Lung (tissue), 12 donors: ENCODE data around the gene NKAIN2. TPM values are rescaled to one million over a fixed set of nuclear protein-coding genes. Genes with fewer than 3 reads are reported as not detected.

Source experiments
- ATAC-seq: fragments of 200-7000 bp; cut with Tn5 transposase; one replicate; pipeline ENCODE4 v1.9.1; 2020; ENCODE audit warnings: moderate number of reproducible peaks; ENCODE audit not compliant: insufficient read depth, low FRiP score
- DNase-seq, 3 donors: peaks; one replicate each; pipeline ENCODE4 v3.0.0-alpha.2; 2013 to 2017
- H3K27ac ChIP-seq, 2 donors: one replicate each; pipeline ENCODE4 v1.5.1; 2013; ENCODE audit warnings: mild to moderate bottlenecking in 2 of 2, moderate library complexity in 2 of 2, control low read depth in 1 of 2, inconsistent platforms in 1 of 2, low read depth in 1 of 2, low read length in 1 of 2
- H3K27me3 ChIP-seq, 3 donors: one replicate each; pipeline ENCODE4 v1.5.1; 2013; ENCODE audit warnings: low read length in 2 of 3; ENCODE audit not compliant: control insufficient read depth in 3 of 3, insufficient read depth in 3 of 3
- H3K36me3 ChIP-seq, 4 donors: one replicate each; pipeline ENCODE4 v1.5.1; 2013; ENCODE audit warnings: low read length in 4 of 4, mild to moderate bottlenecking in 1 of 4, moderate library complexity in 1 of 4; ENCODE audit not compliant: control insufficient read depth in 4 of 4, insufficient read depth in 4 of 4
- H3K4me1 ChIP-seq, 5 donors: one replicate each; pipeline ENCODE4 v1.5.1; 2013; ENCODE audit warnings: low read length in 5 of 5, mild to moderate bottlenecking in 2 of 5, moderate library complexity in 1 of 5; ENCODE audit not compliant: control insufficient read depth in 5 of 5, insufficient read depth in 5 of 5
- H3K4me3 ChIP-seq: one replicate; pipeline ENCODE4 v1.5.1; 2013; ENCODE audit warnings: mild to moderate bottlenecking, control low read depth, moderate library complexity
- H3K9ac ChIP-seq, 2 donors: one replicate each; pipeline ENCODE4 v1.5.1; 2013; ENCODE audit warnings: low read length in 2 of 2, control low read depth in 1 of 2; ENCODE audit not compliant: insufficient read depth in 1 of 2
- H3K9me3 ChIP-seq, 4 donors: one replicate each; pipeline ENCODE4 v1.5.1; 2013; ENCODE audit warnings: low read length in 3 of 4, mild to moderate bottlenecking in 1 of 4, moderate library complexity in 1 of 4; ENCODE audit not compliant: control insufficient read depth in 4 of 4, insufficient read depth in 3 of 4
- WGBS, 2 donors: extraction: QIAGEN DNeasy Blood & Tissue Kit; methylation state at CpG; one replicate each; pipeline ENCODE4 v1.1.7; 2013; 5-methylcytosine and 5-hydroxymethylcytosine counted together
- polyA plus RNA-seq, 2 donors: library from polyadenylated mRNA; stranded (reverse); fragments of 200-250 nt; gene quantifications; one replicate each; pipeline ENCODE4 v1.2.1, GENCODE V29; 2013
- total RNA-seq, 2 donors: library from RNA; depleted of rRNA in 1 of 2; stranded (reverse); fragments of >200 nt in 1 of 2; gene quantifications; one replicate each; pipeline ENCODE4 v1.2.1, GENCODE V29; 2014 to 2021
- TF ChIP-seq, protein P1 (sequence below): IDR thresholded peaks from 2 replicates; pipeline ENCODE4 v1.5.1; 2012; ENCODE audit warnings: mild to moderate bottlenecking; ENCODE audit errors: control extremely low read depth, extremely low read depth
- donor health status: control.
- donor health status: control.
- donor health status: Bipolar disorder and iron deficiency.
- donor health status: healthy.
- donor health status: DM: yes; HTN: yes; CAD: no.

The NKAIN2 gene
- total and polyA plus RNA-seq, 4 donors = 0.01 to 4.4 TPM; not detected in 2

DNA sequence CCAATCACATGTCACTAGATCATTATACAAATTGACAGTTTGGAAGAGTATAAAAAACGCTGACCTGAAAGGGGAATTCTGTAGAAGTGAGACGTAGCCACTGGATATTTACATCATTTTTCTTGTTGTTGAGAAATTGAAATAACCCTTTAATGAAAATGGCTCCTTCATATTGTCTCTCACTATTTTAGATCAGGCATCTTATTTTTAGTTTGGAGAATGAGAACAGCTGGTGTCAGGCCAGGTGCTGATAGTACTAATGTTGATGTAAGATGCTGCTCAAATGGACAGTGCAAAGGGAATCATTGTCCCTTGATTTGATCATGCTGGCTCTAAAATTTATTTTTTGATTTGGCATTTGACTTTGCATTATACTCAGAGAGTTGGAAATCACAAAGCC is 17.4 kb downstream of the NKAIN2 start:
- no peak for ATAC-seq

DNA sequence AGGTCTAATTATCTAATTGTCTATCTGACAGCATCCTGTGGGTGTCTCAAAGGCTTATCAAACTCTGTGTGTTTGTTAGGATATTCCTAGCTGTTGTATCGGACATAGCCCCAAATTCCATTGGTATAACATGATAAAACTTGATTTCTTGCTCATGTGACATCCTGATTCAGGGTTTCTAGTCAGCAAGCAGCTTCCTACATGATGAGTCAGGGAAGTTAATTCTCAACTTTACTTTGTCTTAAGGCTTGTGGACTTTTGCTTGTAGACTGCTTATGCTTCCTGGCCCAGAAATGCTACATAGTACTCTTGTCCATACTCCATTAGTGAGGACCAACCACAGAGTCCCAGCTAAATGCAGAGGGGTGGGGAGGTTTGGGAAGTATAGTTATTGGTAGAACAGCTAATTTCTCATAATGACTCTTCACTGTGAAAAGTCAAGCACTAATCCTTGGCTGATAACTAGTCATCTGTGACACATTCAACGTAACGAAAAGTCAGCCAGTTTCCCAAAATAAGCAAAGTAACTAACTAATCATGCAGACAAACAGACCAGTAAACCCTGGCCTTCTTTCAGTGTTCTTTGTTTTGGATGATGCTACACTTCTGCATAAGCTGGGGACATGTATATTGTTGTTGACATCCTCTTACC is 25.8 kb downstream of the NKAIN2 start:
- no peaks in the 10 kb centered on the region for H3K36me3 ChIP-seq
- 63 to 64% methylated on average over 3 of the region's 3 CpGs for WGBS, 2 donors
- H3K9me3 ChIP-seq = peaks cover 0 to 2% (median 0%) of the 10 kb centered on the region in 4 donors
- H3K4me3 ChIP-seq = no peak overlapping the region
- H3K27ac ChIP-seq = no peak overlapping the region
- H3K9ac ChIP-seq = no peak overlapping the region
- peak in 1 of 3 donors; percentile 22 for DNase-seq
- H3K4me1 ChIP-seq = peaks cover 0 to 16% (median 0%) of the 10 kb centered on the region in 5 donors
- ATAC-seq = no peak
- TF ChIP-seq, protein P1, sequence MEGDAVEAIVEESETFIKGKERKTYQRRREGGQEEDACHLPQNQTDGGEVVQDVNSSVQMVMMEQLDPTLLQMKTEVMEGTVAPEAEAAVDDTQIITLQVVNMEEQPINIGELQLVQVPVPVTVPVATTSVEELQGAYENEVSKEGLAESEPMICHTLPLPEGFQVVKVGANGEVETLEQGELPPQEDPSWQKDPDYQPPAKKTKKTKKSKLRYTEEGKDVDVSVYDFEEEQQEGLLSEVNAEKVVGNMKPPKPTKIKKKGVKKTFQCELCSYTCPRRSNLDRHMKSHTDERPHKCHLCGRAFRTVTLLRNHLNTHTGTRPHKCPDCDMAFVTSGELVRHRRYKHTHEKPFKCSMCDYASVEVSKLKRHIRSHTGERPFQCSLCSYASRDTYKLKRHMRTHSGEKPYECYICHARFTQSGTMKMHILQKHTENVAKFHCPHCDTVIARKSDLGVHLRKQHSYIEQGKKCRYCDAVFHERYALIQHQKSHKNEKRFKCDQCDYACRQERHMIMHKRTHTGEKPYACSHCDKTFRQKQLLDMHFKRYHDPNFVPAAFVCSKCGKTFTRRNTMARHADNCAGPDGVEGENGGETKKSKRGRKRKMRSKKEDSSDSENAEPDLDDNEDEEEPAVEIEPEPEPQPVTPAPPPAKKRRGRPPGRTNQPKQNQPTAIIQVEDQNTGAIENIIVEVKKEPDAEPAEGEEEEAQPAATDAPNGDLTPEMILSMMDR = no peak
- H3K27me3 ChIP-seq = no peaks in the 10 kb centered on the region

More for the DNA sequence above, 17.4 kb downstream of the NKAIN2 start:
- Histone ChIP-seq H3K36me3 (no peaks in the 10 kb centered on the region), H3K9ac (no peak overlapping the region), H3K27me3 (no peaks in the 10 kb centered on the region), H3K4me3 (no peak overlapping the region), H3K27ac (no peak overlapping the region), H3K9me3 (no peaks in the 10 kb centered on the region), H3K4me1 (no peaks in the 10 kb centered on the region)
- WGBS, 2 donors = 82 to 86% methylated on average over 2 of the region's 2 CpGs
- TF ChIP-seq, protein P1 = no peak
- no peak for DNase-seq

DNA sequence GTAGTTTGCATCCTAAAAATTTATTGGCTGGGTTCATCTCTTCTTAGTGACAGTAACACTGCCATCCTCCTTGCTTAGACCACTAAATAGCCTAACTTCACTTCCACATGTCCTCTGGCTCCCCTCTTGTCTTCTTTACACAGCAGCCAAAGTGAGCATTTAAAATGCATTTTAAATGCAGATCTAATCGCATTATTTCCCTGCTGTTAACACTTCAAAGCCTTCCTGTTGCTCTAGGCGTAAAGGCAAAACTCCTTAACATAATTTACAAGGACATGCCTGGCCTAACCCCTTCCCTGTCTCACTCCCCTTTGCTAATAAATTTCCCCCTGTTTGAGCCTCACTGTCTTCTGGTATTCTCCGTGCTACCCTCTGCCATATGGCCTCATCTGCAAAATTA is 26.5 kb downstream of the NKAIN2 start:
- TF ChIP-seq, protein P1 = no peak
- Histone ChIP-seq H3K9ac (peak overlapping the region in 1 of 2 donors; percentile 48), H3K27ac (no peak overlapping the region), H3K36me3 (no peaks in the 10 kb centered on the region), H3K9me3 (peaks cover 0 to 2% (median 0%) of the 10 kb centered on the region in 4 donors), H3K4me3 (no peak overlapping the region), H3K4me1 (peaks cover 0 to 16% (median 0%) of the 10 kb centered on the region in 5 donors), H3K27me3 (no peaks in the 10 kb centered on the region)
- DNase-seq = peak in 2 of 3 donors; percentile 43 to 45
- ATAC-seq = no peak
- 19 to 22% methylated on average over 3 of the region's 3 CpGs for WGBS, 2 donors
